ENCODE results near the gene SCLY.
"Not testable (repeated sequence)": the region's sequence is repeated elsewhere in the genome, so short reads cannot be mapped to it uniquely, and the experiment has no call there.

The SCLY gene

GRCh38 chr2:238042090-238042489 lies 18.7 kb upstream of the SCLY start:
- no peak for DNase-seq

GRCh38 chr2:238042849-238043584 lies 17.8 kb upstream of the SCLY start:
- no peak for DNase-seq

GRCh38 chr2:238043851-238044250 lies 16.9 kb upstream of the SCLY start:
- no peak for DNase-seq

GRCh38 chr2:238045575-238045974 lies 15.2 kb upstream of the SCLY start:
- no peak for DNase-seq

- no peak for DNase-seq
Observed at GRCh38 chr2:238046725-238047270, 14.0 kb upstream of the SCLY start.

- DNase-seq: peak; percentile 72
Observed at GRCh38 chr2:238053191-238053776, 7.5 kb upstream of the SCLY start.

GRCh38 chr2:238055841-238056240 lies 5.0 kb upstream of the SCLY start:
- DNase-seq: peak; percentile 45

- not testable (repeated sequence) for DNase-seq
Observed at GRCh38 chr2:238057696-238058575, 2.9 kb upstream of the SCLY start.

GRCh38 chr2:238059505-238059904 lies 1.3 kb upstream of the SCLY start:
- DNase-seq: no peak

- DNase-seq: peak; percentile 60
Observed at GRCh38 chr2:238060096-238060541, 682 bp upstream of the SCLY start.

- peak; percentile 56 for DNase-seq
Observed at GRCh38 chr2:238061315-238062202, 758 bp downstream of the SCLY start.

- DNase-seq: no peak
Observed at GRCh38 chr2:238063414-238064189, 2.8 kb downstream of the SCLY start.

GRCh38 chr2:238064376-238064775 lies 3.6 kb downstream of the SCLY start:
- no peak for DNase-seq

GRCh38 chr2:238065071-238065846 lies 4.5 kb downstream of the SCLY start:
- DNase-seq: no peak

- DNase-seq: no peak
Observed at GRCh38 chr2:238066218-238066617, 5.4 kb downstream of the SCLY start.

GRCh38 chr2:238066718-238067117 lies 5.9 kb downstream of the SCLY start:
- not testable (repeated sequence) for DNase-seq

- DNase-seq: no peak
Observed at GRCh38 chr2:238067939-238068338, 7.1 kb downstream of the SCLY start.

- DNase-seq: no peak
Observed at GRCh38 chr2:238069021-238069709, 8.4 kb downstream of the SCLY start.

GRCh38 chr2:238069877-238070276 lies 9.1 kb downstream of the SCLY start:
- DNase-seq: no peak

- no peak for DNase-seq
Observed at GRCh38 chr2:238075397-238075796, 14.6 kb downstream of the SCLY start.
